PC-3 (cell line): ENCODE results near the gene FCF1. TPM values are rescaled to one million over a fixed set of nuclear protein-coding genes. Genes with fewer than 3 reads are reported as not detected.

Source experiments
- ATAC-seq: fragments of 200-7000 bp; cut with Tn5 transposase; 2 replicates; pipeline ENCODE4 v1.9.1; 2020; ENCODE audit warnings: mild to moderate bottlenecking, moderate library complexity
- BruUV-seq: library from RNA; stranded (reverse); fragments of 400-500 nt; replicated peaks from 2 replicates; lab custom pipeline; 2021; lab: Mats Ljungman, UMichigan
- CTCF ChIA-PET: fragments of 300-600 bp; sonication (Branson Sonifier 250); formaldehyde crosslinking; loops from one replicate; lab custom pipeline; 2022; ENCODE audit warnings: antibody characterized with exemption; lab: Charles Lee
- POLR2A ChIA-PET: fragments of 300-600 bp; sonication (Branson Sonifier 250); formaldehyde crosslinking; loops from one replicate; lab custom pipeline; 2022; ENCODE audit warnings: antibody characterized with exemption; ENCODE audit not compliant: unreplicated experiment; lab: Charles Lee
- DNase-seq: peaks from one replicate; pipeline ENCODE4 v3.0.0-alpha.2; 2015
- H2AFZ ChIP-seq: fragments of 300-600 bp; sonication (generic); 2 replicates; pipeline ENCODE4 v1.6.0; 2016; ENCODE audit warnings: antibody characterized with exemption, low read length
- H3F3A ChIP-seq: fragments of 300-600 bp; sonication (generic); one replicate; pipeline ENCODE4 v1.6.0; 2017; ENCODE audit warnings: antibody characterized with exemption, low read length, control low read depth, mild to moderate bottlenecking; ENCODE audit not compliant: unreplicated experiment
- H3K27ac ChIP-seq: fragments of 300-600 bp; sonication (generic); 2 replicates; pipeline ENCODE4 v1.5.1; 2016; ENCODE audit warnings: mild to moderate bottlenecking, low read length
- H3K27me3 ChIP-seq: fragments of 300-600 bp; sonication (generic); 2 replicates; pipeline ENCODE4 v1.6.1; 2016; ENCODE audit warnings: low read length, mixed read lengths
- H3K36me3 ChIP-seq: fragments of 300-600 bp; sonication (generic); 2 replicates; pipeline ENCODE4 v1.6.1; 2016; ENCODE audit warnings: low read depth, mixed run types, low read length, mixed read lengths
- H3K4me1 ChIP-seq: fragments of 300-600 bp; sonication (generic); 2 replicates; pipeline ENCODE4 v1.5.1; 2016; ENCODE audit warnings: low read length; ENCODE audit not compliant: insufficient read depth
- H3K4me2 ChIP-seq: fragments of 300-600 bp; sonication (generic); 2 replicates; pipeline ENCODE4 v1.6.0; 2016; ENCODE audit warnings: low read length
- H3K4me3 ChIP-seq: fragments of 300-600 bp; sonication (generic); 2 replicates; pipeline ENCODE4 v1.5.1; 2016; ENCODE audit warnings: mild to moderate bottlenecking, low read length, mixed read lengths
- H3K79me2 ChIP-seq: fragments of 300-600 bp; sonication (generic); 2 replicates; pipeline ENCODE4 v1.6.1; 2017; ENCODE audit warnings: low read length, mixed read lengths
- H3K9ac ChIP-seq: fragments of 300-600 bp; sonication (generic); 2 replicates; pipeline ENCODE4 v1.6.0; 2016; ENCODE audit warnings: mild to moderate bottlenecking, low read length
- H3K9me2 ChIP-seq: fragments of 300-600 bp; sonication (generic); replicated peaks from 2 replicates; pipeline ENCODE4 v1.6.1; 2016; ENCODE audit warnings: mixed run types, low read length, mixed read lengths
- H3K9me3 ChIP-seq: fragments of 300-600 bp; sonication (generic); 2 replicates; pipeline ENCODE4 v1.6.1; 2016; ENCODE audit warnings: low read length, mixed read lengths
- H4K20me1 ChIP-seq: fragments of 300-600 bp; sonication (generic); 2 replicates; pipeline ENCODE4 v1.6.1; 2016; ENCODE audit warnings: low read length, mixed read lengths
- CTCF ChIP-seq: fragments of 300-600 bp; sonication (generic); conservative IDR thresholded peaks from 2 replicates; pipeline ENCODE4 v1.5.1; 2017; ENCODE audit warnings: antibody characterized with exemption, low read depth, mild to moderate bottlenecking, low read length
- EZH2 ChIP-seq: fragments of 300-600 bp; sonication (generic); IDR thresholded peaks from one replicate; pipeline ENCODE4 v1.6.1; 2017; ENCODE audit warnings: antibody characterized with exemption, mild to moderate bottlenecking, low read length; ENCODE audit not compliant: unreplicated experiment
- EZH2phosphoT487 ChIP-seq: fragments of 300-600 bp; sonication (generic); IDR thresholded peaks from 2 replicates; pipeline ENCODE4 v1.6.1; 2018; ENCODE audit warnings: mild to moderate bottlenecking, antibody characterized with exemption, low read length, borderline replicate concordance
- intact Hi-C: fragments of 100-400 bp; cut with micrococcal nuclease; formaldehyde crosslinking; loops from 2 replicates; pipeline ENCODE4 v1.9.0; 2023
- total RNA-seq: library from RNA; depleted of rRNA; stranded (reverse); fragments of >200 nt; gene quantifications from 2 replicates; pipeline ENCODE4 v1.2.3, GENCODE V29; 2014

The FCF1 gene
- total RNA-seq, 1 experiment from 2014 or later = 33.1 TPM

GRCh38 chr14:74683406-74683805 is 29.5 kb upstream of the FCF1 start:
- TF ChIP-seq CTCF (no peak), EZH2 (no peak), EZH2phosphoT487 (no peak)
- H3K27ac ChIP-seq = no peak overlapping the region
- intact Hi-C loops = no loop called here
- CTCF ChIA-PET = no interaction called here
- no peaks in the 10 kb centered on the region for H3K9me2 ChIP-seq
- POLR2A ChIA-PET = no interaction called here
- no peaks in the 10 kb centered on the region for H3K4me1 ChIP-seq
- no peaks in the 10 kb centered on the region for H3K9me3 ChIP-seq
- ATAC-seq (no peak), DNase-seq (no peak)
- H3K36me3 ChIP-seq = peaks cover 29% of the 10 kb centered on the region
- H3K4me2 ChIP-seq = no peak overlapping the region
- no TSS peak for BruUV-seq
- no peaks in the 10 kb centered on the region for H3F3A ChIP-seq
- no peaks in the 10 kb centered on the region for H4K20me1 ChIP-seq
- no peak overlapping the region for H3K9ac ChIP-seq
- H3K4me3 ChIP-seq = no peak overlapping the region
- H2AFZ ChIP-seq = no peak overlapping the region
- H3K27me3 ChIP-seq = no peaks in the 10 kb centered on the region
- no peaks in the 10 kb centered on the region for H3K79me2 ChIP-seq

- no peak overlapping the region for H3K9ac ChIP-seq
- no peak for TF ChIP-seq EZH2
- TF ChIP-seq CTCF = no peak
- TF ChIP-seq EZH2phosphoT487 = no peak
- no peak overlapping the region for H3K4me3 ChIP-seq
- H3K79me2 ChIP-seq = no peaks in the 10 kb centered on the region
- no peaks in the 10 kb centered on the region for H3F3A ChIP-seq
- intact Hi-C loops = no loop called here
- H2AFZ ChIP-seq = no peak overlapping the region
- H4K20me1 ChIP-seq = no peaks in the 10 kb centered on the region
- ChIA-PET POLR2A (no interaction called here), CTCF (no interaction called here)
- no peak overlapping the region for H3K27ac ChIP-seq
- no peaks in the 10 kb centered on the region for H3K4me1 ChIP-seq
- no peaks in the 10 kb centered on the region for H3K9me3 ChIP-seq
- no peaks in the 10 kb centered on the region for H3K9me2 ChIP-seq
- no peaks in the 10 kb centered on the region for H3K27me3 ChIP-seq
- DNase-seq = no peak
- ATAC-seq = no peak
- BruUV-seq = no TSS peak
- peaks cover 29% of the 10 kb centered on the region for H3K36me3 ChIP-seq
- no peak overlapping the region for H3K4me2 ChIP-seq
Measured at GRCh38 chr14:74684434-74684833, 28.5 kb upstream of the FCF1 start.

- CTCF ChIA-PET = no interaction called here
- H3K4me1 ChIP-seq = no peaks in the 10 kb centered on the region
- no peaks in the 10 kb centered on the region for H3K79me2 ChIP-seq
- no peaks in the 10 kb centered on the region for H3K27me3 ChIP-seq
- peaks cover 31% of the 10 kb centered on the region for H3K36me3 ChIP-seq
- DNase-seq (no peak), ATAC-seq (no peak)
- intact Hi-C loops = no loop called here
- H3K9me3 ChIP-seq = no peaks in the 10 kb centered on the region
- BruUV-seq = no TSS peak
- no peaks in the 10 kb centered on the region for H3K9me2 ChIP-seq
- H3K27ac ChIP-seq = no peak overlapping the region
- TF ChIP-seq CTCF (no peak), EZH2 (no peak), EZH2phosphoT487 (no peak)
- H2AFZ ChIP-seq = no peak overlapping the region
- H3K9ac ChIP-seq = no peak overlapping the region
- no peaks in the 10 kb centered on the region for H3F3A ChIP-seq
- no peaks in the 10 kb centered on the region for H4K20me1 ChIP-seq
- H3K4me2 ChIP-seq = no peak overlapping the region
- POLR2A ChIA-PET = no interaction called here
- H3K4me3 ChIP-seq = no peak overlapping the region
Measured at GRCh38 chr14:74685056-74685455, 27.9 kb upstream of the FCF1 start.
